ENCODE data around the gene INPP4B.

Gene INPP4B

DNA sequence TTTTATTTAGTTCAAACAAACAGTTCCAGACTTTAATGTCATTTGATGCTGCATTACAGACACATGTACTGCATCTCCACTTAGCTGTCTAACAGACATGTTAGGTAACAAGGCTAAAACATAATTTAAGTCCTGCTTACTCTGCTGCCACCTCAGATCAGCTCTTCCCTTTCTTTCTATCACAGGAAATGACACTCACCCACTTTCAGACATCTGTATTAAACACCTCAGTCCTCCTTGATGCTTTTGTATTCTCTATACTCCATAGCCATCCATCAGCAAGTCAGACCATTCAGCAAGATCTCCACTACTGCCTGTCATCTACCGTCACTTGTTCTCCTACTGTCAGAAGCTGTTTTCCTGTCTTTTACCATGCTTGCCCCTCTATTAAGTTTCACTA lies 804.3 kb downstream of the INPP4B start:
- ATAC-seq (ENCODE audit: low read depth) (no peak), DNase-seq (ENCODE audit: low spot score) (no peak)
- H3K27me3 ChIP-seq (ENCODE audit: insufficient read depth, poor library complexity, severe bottlenecking) = no peaks in the 10 kb centered on the region
- no peak overlapping the region for H3K27ac ChIP-seq (ENCODE audit: poor library complexity, severe bottlenecking)
- peaks cover 19% of the 10 kb centered on the region for H3K4me1 ChIP-seq (ENCODE audit: insufficient read depth, poor library complexity, severe bottlenecking)
- H3K4me3 ChIP-seq (ENCODE audit: severe bottlenecking) = no peak overlapping the region
- H3K36me3 ChIP-seq (ENCODE audit: low read depth) = no peaks in the 10 kb centered on the region
- no peaks in the 10 kb centered on the region for H3K9me3 ChIP-seq (ENCODE audit: severe bottlenecking)
- TF ChIP-seq, protein P1, sequence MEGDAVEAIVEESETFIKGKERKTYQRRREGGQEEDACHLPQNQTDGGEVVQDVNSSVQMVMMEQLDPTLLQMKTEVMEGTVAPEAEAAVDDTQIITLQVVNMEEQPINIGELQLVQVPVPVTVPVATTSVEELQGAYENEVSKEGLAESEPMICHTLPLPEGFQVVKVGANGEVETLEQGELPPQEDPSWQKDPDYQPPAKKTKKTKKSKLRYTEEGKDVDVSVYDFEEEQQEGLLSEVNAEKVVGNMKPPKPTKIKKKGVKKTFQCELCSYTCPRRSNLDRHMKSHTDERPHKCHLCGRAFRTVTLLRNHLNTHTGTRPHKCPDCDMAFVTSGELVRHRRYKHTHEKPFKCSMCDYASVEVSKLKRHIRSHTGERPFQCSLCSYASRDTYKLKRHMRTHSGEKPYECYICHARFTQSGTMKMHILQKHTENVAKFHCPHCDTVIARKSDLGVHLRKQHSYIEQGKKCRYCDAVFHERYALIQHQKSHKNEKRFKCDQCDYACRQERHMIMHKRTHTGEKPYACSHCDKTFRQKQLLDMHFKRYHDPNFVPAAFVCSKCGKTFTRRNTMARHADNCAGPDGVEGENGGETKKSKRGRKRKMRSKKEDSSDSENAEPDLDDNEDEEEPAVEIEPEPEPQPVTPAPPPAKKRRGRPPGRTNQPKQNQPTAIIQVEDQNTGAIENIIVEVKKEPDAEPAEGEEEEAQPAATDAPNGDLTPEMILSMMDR (IDR thresholded peaks at IDR 0.05; ENCODE audit: poor library complexity, severe bottlenecking) = no peak

DNA sequence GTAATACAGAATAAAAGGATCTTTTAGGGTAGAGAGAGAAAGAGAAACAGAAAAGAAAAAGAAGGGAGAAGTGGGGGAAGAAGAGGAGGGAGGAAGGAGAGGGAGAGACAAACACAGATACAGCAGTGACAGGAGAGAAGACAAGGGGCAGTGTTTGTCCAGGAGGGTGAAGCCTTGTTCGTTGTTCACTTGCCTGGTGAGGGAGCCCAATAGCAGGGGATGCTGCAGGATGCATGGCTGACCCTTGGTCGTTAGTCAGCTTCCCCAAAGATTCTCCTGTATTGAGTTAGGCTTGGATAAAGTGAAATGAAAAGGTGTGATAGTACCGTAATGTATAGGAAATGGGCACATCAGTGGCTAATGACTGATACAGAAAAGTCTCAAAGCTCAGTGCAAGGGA lies 806.1 kb downstream of the INPP4B start:
- H3K4me1 ChIP-seq (ENCODE audit: insufficient read depth, poor library complexity, severe bottlenecking) = peaks cover 20% of the 10 kb centered on the region
- no peak for ATAC-seq (ENCODE audit: low read depth)
- TF ChIP-seq, protein P1 (IDR thresholded peaks at IDR 0.05; ENCODE audit: poor library complexity, severe bottlenecking) = no peak
- no peaks in the 10 kb centered on the region for H3K9me3 ChIP-seq (ENCODE audit: severe bottlenecking)
- no peaks in the 10 kb centered on the region for H3K27me3 ChIP-seq (ENCODE audit: insufficient read depth, poor library complexity, severe bottlenecking)
- H3K36me3 ChIP-seq (ENCODE audit: low read depth) = no peaks in the 10 kb centered on the region
- DNase-seq (ENCODE audit: low spot score) = no peak
- no peak overlapping the region for H3K4me3 ChIP-seq (ENCODE audit: severe bottlenecking)
- H3K27ac ChIP-seq (ENCODE audit: poor library complexity, severe bottlenecking) = no peak overlapping the region

DNA sequence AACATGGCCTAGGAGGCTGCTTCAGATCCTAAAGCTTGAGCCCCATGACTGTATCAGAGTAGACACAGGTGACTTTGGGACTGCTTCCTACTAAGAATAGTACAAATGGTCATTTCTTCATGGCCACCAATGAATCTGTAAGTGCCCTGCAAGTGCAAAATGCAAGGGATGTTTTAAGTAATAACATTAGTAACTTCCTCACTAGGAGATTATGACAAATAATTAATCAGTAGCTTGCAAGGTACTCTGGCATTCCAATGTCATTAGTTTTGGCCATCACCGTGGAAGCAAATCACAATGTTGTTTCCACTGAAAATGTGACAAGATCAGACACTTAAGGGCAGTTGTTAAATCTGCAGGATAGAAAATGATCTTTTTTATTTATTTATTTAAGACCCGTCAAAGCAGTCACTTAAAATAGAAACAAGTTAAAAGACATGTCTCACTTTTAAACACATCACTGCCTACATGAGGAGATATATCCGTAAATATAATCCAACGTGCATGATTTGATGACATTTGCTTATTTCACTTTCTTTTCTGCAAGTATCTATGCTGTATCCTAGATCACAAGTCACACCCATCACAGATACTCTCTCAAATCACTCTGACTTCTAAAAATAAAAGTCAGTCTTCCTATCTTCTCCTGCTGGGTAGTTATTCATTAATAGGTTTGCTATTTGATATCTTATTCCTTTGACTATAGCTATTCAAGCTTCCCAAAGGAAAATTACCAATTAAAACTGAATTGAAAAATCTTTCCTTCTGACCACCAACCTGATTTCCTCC lies 809.1 kb downstream of the INPP4B start:
- Histone ChIP-seq H3K27ac (ENCODE audit: poor library complexity, severe bottlenecking) (peak overlapping the region; percentile 28), H3K4me3 (ENCODE audit: severe bottlenecking) (no peak overlapping the region), H3K9me3 (ENCODE audit: severe bottlenecking) (no peaks in the 10 kb centered on the region), H3K4me1 (ENCODE audit: insufficient read depth, poor library complexity, severe bottlenecking) (peaks cover 20% of the 10 kb centered on the region), H3K36me3 (ENCODE audit: low read depth) (no peaks in the 10 kb centered on the region), H3K27me3 (ENCODE audit: insufficient read depth, poor library complexity, severe bottlenecking) (no peaks in the 10 kb centered on the region)
- DNase-seq (ENCODE audit: low spot score) (no peak), ATAC-seq (ENCODE audit: low read depth) (peak; percentile 75)
- TF ChIP-seq, protein P1 (IDR thresholded peaks at IDR 0.05; ENCODE audit: poor library complexity, severe bottlenecking) = no peak

DNA sequence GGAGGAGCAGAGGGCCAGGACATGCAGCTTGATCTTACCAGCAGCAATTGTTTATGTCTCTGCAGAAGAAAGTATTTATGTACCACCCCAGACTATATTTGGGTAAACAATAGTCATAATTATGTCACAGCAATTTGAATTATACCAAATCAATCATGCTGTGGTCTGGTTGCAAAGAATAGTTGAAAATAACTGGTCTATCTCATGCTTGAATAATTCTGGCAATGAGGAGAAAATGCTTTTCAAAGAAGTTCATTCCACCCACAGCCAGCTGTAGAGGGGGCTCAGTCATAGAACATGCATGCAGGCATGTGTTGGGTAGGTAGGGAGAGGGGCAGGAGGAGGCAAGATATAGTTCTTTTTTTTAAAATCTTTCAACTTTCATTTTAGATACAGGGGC lies 810.5 kb downstream of the INPP4B start:
- Histone ChIP-seq H3K9me3 (ENCODE audit: severe bottlenecking) (no peaks in the 10 kb centered on the region), H3K27ac (ENCODE audit: poor library complexity, severe bottlenecking) (no peak overlapping the region), H3K4me1 (ENCODE audit: insufficient read depth, poor library complexity, severe bottlenecking) (peaks cover 20% of the 10 kb centered on the region), H3K4me3 (ENCODE audit: severe bottlenecking) (no peak overlapping the region), H3K36me3 (ENCODE audit: low read depth) (no peaks in the 10 kb centered on the region), H3K27me3 (ENCODE audit: insufficient read depth, poor library complexity, severe bottlenecking) (no peaks in the 10 kb centered on the region)
- no peak for DNase-seq (ENCODE audit: low spot score)
- no peak for ATAC-seq (ENCODE audit: low read depth)
- TF ChIP-seq, protein P1 (IDR thresholded peaks at IDR 0.05; ENCODE audit: poor library complexity, severe bottlenecking) = no peak

DNA sequence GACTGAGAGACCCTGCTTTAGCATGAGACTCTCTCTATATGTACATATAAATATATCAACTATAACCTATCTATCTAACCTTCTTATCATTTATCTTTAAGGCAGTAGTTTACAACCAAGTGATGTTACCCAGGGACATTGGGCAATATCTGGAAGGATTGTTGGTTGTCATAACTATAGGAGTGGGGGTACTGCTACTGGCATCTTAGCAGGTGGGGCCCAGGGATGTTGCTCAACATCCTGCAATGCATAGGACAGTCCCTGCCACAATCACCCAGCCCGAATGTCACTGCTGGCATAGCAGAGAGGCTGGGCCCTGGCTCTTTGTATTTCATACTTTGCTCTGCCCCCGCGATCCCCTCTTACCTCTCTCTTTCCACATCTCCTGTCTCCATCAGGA lies 812.0 kb downstream of the INPP4B start:
- H3K27me3 ChIP-seq (ENCODE audit: insufficient read depth, poor library complexity, severe bottlenecking) = no peaks in the 10 kb centered on the region
- TF ChIP-seq, protein P1 (IDR thresholded peaks at IDR 0.05; ENCODE audit: poor library complexity, severe bottlenecking) = no peak
- no peak overlapping the region for H3K4me3 ChIP-seq (ENCODE audit: severe bottlenecking)
- peaks cover 13% of the 10 kb centered on the region; the same call in 1 of the 2 replicates for H3K36me3 ChIP-seq (ENCODE audit: low read depth)
- no peaks in the 10 kb centered on the region for H3K9me3 ChIP-seq (ENCODE audit: severe bottlenecking)
- no peak overlapping the region for H3K27ac ChIP-seq (ENCODE audit: poor library complexity, severe bottlenecking)
- H3K4me1 ChIP-seq (ENCODE audit: insufficient read depth, poor library complexity, severe bottlenecking) = peaks cover 20% of the 10 kb centered on the region
- DNase-seq (ENCODE audit: low spot score) (no peak), ATAC-seq (ENCODE audit: low read depth) (no peak)

Data from RWPE2 (cell line).